Spleen (tissue), 7 donors: ENCODE results near the gene PTPRG.

Source experiments
- POLR2AphosphoS5 ChIP-seq, 3 donors: sonication (generic); formaldehyde crosslinking; IDR thresholded peaks; one replicate each; pipeline ENCODE4 v1.5.1; 2017; ENCODE audit warnings: antibody characterized with exemption in 3 of 3
- TF ChIP-seq, protein P1 (sequence below), 11 experiments: fragments of 200-600 bp in 7 of 11; fragments of 450-650 bp in 4 of 11; sonication (generic) in 4 of 11; IDR thresholded peaks in 8 of 11; conservative IDR thresholded peaks in 3 of 11; 1 replicate in 7 of 11; 2 replicates in 4 of 11; pipeline versions ENCODE4 v1.4.0 to v1.8.0; 2016 to 2021; ENCODE audit warnings: antibody characterized with exemption in 11 of 11, inconsistent platforms in 4 of 11, mild to moderate bottlenecking in 1 of 11
- donor health status: DM: no; HTN: no; CAD: no; lungs with moderate emphysema.
- donor health status: DM: no; HTN: no; CAD: no.
- donor health status: DM: no; HTN: no; CAD: no.

DNA sequence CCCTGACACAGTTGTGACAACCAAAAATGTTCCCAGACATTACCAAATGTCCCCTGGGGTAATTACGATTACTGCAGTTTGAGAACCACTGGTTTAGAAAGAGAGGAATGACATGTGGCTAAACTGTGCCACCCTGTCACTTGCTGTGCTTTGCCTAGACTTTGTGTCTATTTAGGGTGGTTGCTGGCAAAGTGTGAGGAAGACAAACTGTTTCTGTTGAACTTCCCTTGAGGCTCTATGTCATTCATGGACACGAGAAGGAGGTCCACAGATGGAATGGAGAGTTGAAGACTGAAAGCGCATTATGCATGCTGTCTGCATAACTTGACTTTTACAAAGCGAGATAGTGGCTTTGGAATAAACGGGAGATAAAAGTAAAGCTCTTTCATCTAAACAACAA is 495.3 kb downstream of the PTPRG start:
- TF ChIP-seq, protein P1, sequence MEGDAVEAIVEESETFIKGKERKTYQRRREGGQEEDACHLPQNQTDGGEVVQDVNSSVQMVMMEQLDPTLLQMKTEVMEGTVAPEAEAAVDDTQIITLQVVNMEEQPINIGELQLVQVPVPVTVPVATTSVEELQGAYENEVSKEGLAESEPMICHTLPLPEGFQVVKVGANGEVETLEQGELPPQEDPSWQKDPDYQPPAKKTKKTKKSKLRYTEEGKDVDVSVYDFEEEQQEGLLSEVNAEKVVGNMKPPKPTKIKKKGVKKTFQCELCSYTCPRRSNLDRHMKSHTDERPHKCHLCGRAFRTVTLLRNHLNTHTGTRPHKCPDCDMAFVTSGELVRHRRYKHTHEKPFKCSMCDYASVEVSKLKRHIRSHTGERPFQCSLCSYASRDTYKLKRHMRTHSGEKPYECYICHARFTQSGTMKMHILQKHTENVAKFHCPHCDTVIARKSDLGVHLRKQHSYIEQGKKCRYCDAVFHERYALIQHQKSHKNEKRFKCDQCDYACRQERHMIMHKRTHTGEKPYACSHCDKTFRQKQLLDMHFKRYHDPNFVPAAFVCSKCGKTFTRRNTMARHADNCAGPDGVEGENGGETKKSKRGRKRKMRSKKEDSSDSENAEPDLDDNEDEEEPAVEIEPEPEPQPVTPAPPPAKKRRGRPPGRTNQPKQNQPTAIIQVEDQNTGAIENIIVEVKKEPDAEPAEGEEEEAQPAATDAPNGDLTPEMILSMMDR (IDR thresholded peaks at IDR 0.05 in 8 of 11, conservative IDR thresholded peaks at IDR 0.05 in 3 of 11): no peak
- TF ChIP-seq POLR2AphosphoS5 (IDR thresholded peaks at IDR 0.05): no peak
